NT2/D1 (cell line): ENCODE measurements around the gene NUDT19.

Experiments
- SUZ12 ChIP-seq: IDR thresholded peaks from 2 replicates; pipeline ENCODE4 v1.6.1; 2011; ENCODE audit not compliant: insufficient read length, insufficient read depth; ENCODE audit errors: extremely low read depth
- YY1 ChIP-seq: IDR thresholded peaks from 2 replicates; pipeline ENCODE4 v1.6.1; 2011; ENCODE audit not compliant: insufficient read length, insufficient read depth
- ZNF274 ChIP-seq: IDR thresholded peaks from 2 replicates; pipeline ENCODE4 v1.6.1; 2011; ENCODE audit warnings: mild to moderate bottlenecking, low read depth, low read length

DNA sequence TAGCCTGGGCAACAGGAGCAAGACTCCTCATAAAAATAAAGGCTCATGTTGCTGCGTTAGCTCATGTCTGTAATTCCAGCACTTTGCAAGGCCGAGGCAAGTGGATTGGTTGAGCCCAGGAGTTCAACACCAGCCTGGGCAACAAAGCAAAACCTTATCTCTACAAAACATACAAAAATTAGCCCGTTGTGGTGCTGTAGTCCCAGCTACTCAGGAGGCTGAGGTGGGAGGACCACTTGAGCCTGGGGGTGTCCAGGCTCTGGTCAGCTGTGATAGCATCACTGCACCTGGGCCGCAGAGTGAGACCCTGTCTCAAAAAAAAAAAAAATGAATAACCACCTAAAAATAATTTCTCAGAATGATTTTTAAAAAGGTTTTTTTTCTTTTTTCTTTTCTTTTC lies 3.9 kb upstream of the NUDT19 start:
- TF ChIP-seq SUZ12 (no peak), YY1 (no peak), ZNF274 (no peak)
